CD8-positive, alpha-beta memory T cell (primary cell): Measurements from ENCODE around the gene SHPK. TPM values are rescaled to one million over a fixed set of nuclear protein-coding genes. Genes with fewer than 3 reads are reported as not detected.

Experiments used
- CTCF ChIA-PET: fragments of 350-600 bp; sonication (Branson Sonifier 250); formaldehyde crosslinking; loops from one replicate; lab custom pipeline; 2021; ENCODE audit warnings: antibody characterized with exemption; lab: Charles Lee
- POLR2A ChIA-PET: fragments of 350-600 bp; sonication (Branson Sonifier 250); formaldehyde crosslinking; loops from one replicate; lab custom pipeline; 2021; ENCODE audit warnings: antibody characterized with exemption; lab: Charles Lee
- DNase-seq, 5 donors: peaks; one replicate each; pipeline versions ENCODE4 v3.0.0 to v3.0.0-alpha.2; 2020 to 2022; ENCODE audit warnings: mixed read lengths in 1 of 5
- H3K27ac ChIP-seq: one replicate; pipeline ENCODE4 v1.7.0; 2013; ENCODE audit warnings: low read depth, mild to moderate bottlenecking, low read length, moderate library complexity
- H3K27me3 ChIP-seq: 2 replicates; pipeline ENCODE4 v1.7.0; 2013; ENCODE audit warnings: low read length, mild to moderate bottlenecking; ENCODE audit not compliant: insufficient read depth, poor library complexity, severe bottlenecking
- H3K36me3 ChIP-seq: 2 replicates; pipeline ENCODE4 v1.7.0; 2013; ENCODE audit warnings: mild to moderate bottlenecking, low read length, moderate library complexity; ENCODE audit not compliant: insufficient read depth
- H3K4me1 ChIP-seq: 2 replicates; pipeline ENCODE4 v1.7.0; 2013; ENCODE audit warnings: mild to moderate bottlenecking, low read length, moderate library complexity; ENCODE audit not compliant: insufficient read depth
- H3K4me3 ChIP-seq: 2 replicates; pipeline ENCODE4 v1.7.0; 2013; ENCODE audit warnings: mild to moderate bottlenecking, low read length
- H3K9me3 ChIP-seq: 2 replicates; pipeline ENCODE4 v1.7.0; 2013; ENCODE audit warnings: mild to moderate bottlenecking, low read length
- H3K27ac Mint-ChIP-seq, 8 donors: one replicate each; pipeline ENCODE4 v1.8.0; 2020 to 2021; ENCODE audit warnings: mixed read lengths in 8 of 8, mild to moderate bottlenecking in 6 of 8, inconsistent platforms in 3 of 8, moderate library complexity in 3 of 8
- H3K27me3 Mint-ChIP-seq, 2 donors: one replicate each; pipeline ENCODE4 v1.8.0; 2020 to 2021; ENCODE audit warnings: mixed read lengths in 2 of 2, mild to moderate bottlenecking in 1 of 2, moderate library complexity in 1 of 2
- H3K36me3 Mint-ChIP-seq, 3 donors: one replicate each; pipeline ENCODE4 v1.8.0; 2020 to 2021; ENCODE audit warnings: mixed read lengths in 3 of 3, inconsistent platforms in 1 of 3, mild to moderate bottlenecking in 1 of 3
- H3K4me1 Mint-ChIP-seq, 3 donors: one replicate each; pipeline ENCODE4 v1.8.0; 2020 to 2021; ENCODE audit warnings: mixed read lengths in 3 of 3, inconsistent platforms in 1 of 3, mild to moderate bottlenecking in 1 of 3
- H3K4me3 Mint-ChIP-seq, 7 donors: one replicate each; pipeline ENCODE4 v1.8.0; 2020 to 2021; ENCODE audit warnings: mixed read lengths in 7 of 7, mild to moderate bottlenecking in 6 of 7, moderate library complexity in 4 of 7, inconsistent platforms in 2 of 7
- H3K9me3 Mint-ChIP-seq, 5 donors: one replicate each; pipeline ENCODE4 v1.8.0; 2020 to 2022; ENCODE audit warnings: mixed read lengths in 5 of 5, mild to moderate bottlenecking in 3 of 5, moderate library complexity in 2 of 5, inconsistent platforms in 1 of 5
- polyA plus RNA-seq: library from polyadenylated mRNA; unstranded; fragments of 300-500 nt; fragmentation: Illumina TruSeq; gene quantifications from one replicate; pipeline ENCODE4 v1.2.3, GENCODE V29; 2021
- total RNA-seq, 2 experiments: library from RNA; stranded (reverse); gene quantifications; one replicate each; pipeline ENCODE4 v1.2.3, GENCODE V29; 2021

Gene SHPK
- total and polyA plus RNA-seq, 3 experiments from 2014 or later, result 6.9 to 17.1 (median 17.0) TPM

DNA sequence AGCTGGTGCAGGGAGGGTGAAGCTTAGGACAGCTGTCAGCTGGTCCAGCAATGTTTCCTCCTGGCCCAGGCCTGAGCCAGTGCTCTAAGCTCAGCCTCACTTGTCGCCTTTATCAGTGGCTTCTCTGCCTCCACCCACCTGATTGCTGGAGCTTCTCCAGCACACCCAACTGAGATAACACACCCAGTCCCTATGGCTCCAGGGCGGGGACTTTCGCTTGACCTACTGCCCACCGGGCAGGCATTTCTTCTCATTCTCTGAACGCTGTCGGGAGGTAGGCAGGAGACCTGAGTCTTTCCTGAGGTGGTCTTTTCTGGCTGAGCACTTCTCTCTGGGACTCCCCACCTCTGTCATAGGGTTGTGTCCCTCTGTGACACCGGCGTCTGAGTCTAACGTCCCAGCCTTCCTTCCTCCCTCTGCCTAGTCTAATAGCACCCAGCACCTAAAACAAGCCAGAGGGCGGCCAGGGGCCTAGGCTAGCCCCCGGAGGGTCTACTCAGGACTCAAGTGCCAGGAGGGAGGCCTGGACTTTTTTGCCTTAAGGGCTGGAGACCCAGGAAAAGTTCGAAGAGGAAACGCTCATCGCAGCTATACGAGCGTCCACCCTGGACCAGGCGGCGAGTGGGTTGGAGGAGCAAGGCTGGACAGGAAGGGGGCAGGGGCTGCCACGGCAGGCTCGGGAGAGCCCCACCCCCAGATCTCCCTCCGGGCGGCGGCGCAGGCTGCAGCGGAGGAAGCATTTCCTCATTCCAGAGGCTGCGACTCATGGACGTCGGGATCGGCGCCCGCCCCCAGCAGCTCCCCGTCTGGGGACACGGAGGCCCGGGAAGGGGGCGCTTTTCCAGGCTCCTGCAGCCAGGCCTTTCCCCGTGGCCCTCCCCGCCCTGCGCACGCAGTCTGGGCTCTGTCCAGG lies 31.6 kb upstream of the SHPK start:
- Histone ChIP-seq H3K27ac (peak overlapping the region; percentile 49), H3K36me3 (no peaks in the 10 kb centered on the region), H3K27me3 (no peaks in the 10 kb centered on the region), H3K4me3 (peak overlapping the region; percentile 85), H3K9me3 (no peaks in the 10 kb centered on the region), H3K4me1 (peaks cover 20% of the 10 kb centered on the region)
- Mint-ChIP-seq H3K27ac (peak overlapping the region in 5 of 8 donors; percentile 7 to 74 (median 45)), H3K4me3 (peak overlapping the region; percentile 76 to 98 (median 91)), H3K9me3 (no peaks in the 10 kb centered on the region), H3K27me3 (no peaks in the 10 kb centered on the region), H3K4me1 (peaks cover 21 to 32% (median 25%) of the 10 kb centered on the region in 3 donors), H3K36me3 (peaks cover 0 to 24% (median 0%) of the 10 kb centered on the region in 3 donors)
- ChIA-PET POLR2A (interaction anchor here (0.6 to 1.3 kb wide), 2 partner anchors 32 to 1841 kb away, joined by 3 to 5 read pairs; partner anchors contain the start of genes CTNS and SHPK), CTCF (interaction anchor here (1.4 kb wide), 1 partner anchor 31 kb away, joined by 4 read pairs; the partner anchor contains the start of genes CTNS and SHPK)
- no peak for DNase-seq

DNA sequence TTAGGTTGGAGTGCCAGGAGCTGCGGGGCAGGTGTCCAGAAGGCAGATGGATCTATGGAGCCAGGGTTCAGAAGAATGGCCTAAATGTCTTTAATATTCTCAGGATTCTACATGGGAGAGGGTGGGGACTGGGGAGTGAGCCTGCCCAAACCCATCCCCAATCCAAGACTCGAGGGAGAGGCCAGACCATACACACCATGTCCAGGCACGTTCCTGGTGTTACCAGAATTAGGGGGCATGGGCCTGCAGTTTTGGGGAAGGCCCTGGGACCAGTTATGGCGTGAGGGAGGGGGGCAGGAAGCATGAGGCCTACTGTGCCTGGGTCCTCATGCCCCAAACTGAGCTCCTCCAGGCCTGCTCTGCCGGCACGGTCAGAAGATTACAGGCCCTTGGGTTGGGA lies 30.5 kb upstream of the SHPK start:
- ChIA-PET CTCF (interaction anchor here (1.4 kb wide), 1 partner anchor 30 kb away, joined by 4 read pairs; the partner anchor contains the start of genes CTNS and SHPK), POLR2A (no interaction called here)
- Histone ChIP-seq H3K36me3 (no peaks in the 10 kb centered on the region), H3K27ac (no peak overlapping the region), H3K4me3 (no peak overlapping the region), H3K4me1 (peaks cover 20% of the 10 kb centered on the region), H3K9me3 (no peaks in the 10 kb centered on the region), H3K27me3 (no peaks in the 10 kb centered on the region)
- Mint-ChIP-seq H3K27ac (peak overlapping the region in 3 of 8 donors; percentile 57 to 93 (median 80)), H3K4me1 (peaks cover 19 to 29% (median 22%) of the 10 kb centered on the region in 3 donors), H3K9me3 (no peaks in the 10 kb centered on the region), H3K4me3 (peak overlapping the region in 6 of 7 donors; percentile 24 to 80 (median 68)), H3K36me3 (peaks cover 0 to 17% (median 0%) of the 10 kb centered on the region in 3 donors), H3K27me3 (no peaks in the 10 kb centered on the region)
- DNase-seq, result no peak

DNA sequence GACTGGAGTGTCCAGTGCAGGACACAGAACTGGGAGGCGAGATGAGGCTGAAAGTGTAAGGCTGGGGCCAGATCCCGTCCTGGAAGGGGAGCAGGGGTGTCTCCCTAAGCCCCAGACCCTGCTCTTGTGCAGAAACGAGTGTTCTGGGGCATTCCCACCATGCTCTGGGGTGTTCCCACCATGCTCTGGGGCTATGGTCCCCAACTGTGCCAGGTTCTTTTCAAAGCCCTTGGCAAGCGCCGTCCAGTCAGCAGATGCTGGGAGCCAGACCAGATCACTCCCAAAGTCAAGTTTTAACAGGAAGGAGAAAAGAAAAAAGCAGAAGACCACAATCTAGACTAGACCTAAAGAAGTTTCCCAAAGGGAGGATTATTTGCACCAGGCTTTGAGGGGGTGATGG lies 29.8 kb upstream of the SHPK start:
- Mint-ChIP-seq H3K27ac (peak overlapping the region in 2 of 8 donors; percentile 57 to 80), H3K4me3 (peak overlapping the region; percentile 24 to 80 (median 65)), H3K9me3 (no peaks in the 10 kb centered on the region), H3K27me3 (no peaks in the 10 kb centered on the region), H3K36me3 (peaks cover 0 to 17% (median 0%) of the 10 kb centered on the region in 3 donors), H3K4me1 (peaks cover 19 to 28% (median 21%) of the 10 kb centered on the region in 3 donors)
- no peak overlapping the region for H3K27ac ChIP-seq
- no peaks in the 10 kb centered on the region for H3K36me3 ChIP-seq
- no peaks in the 10 kb centered on the region for H3K27me3 ChIP-seq
- H3K9me3 ChIP-seq, result no peaks in the 10 kb centered on the region
- no peak for DNase-seq
- peaks cover 20% of the 10 kb centered on the region for H3K4me1 ChIP-seq
- H3K4me3 ChIP-seq, result no peak overlapping the region
- ChIA-PET CTCF (interaction anchor here (0.7 kb wide), 1 partner anchor 109 kb away, joined by 3 read pairs; no protein-coding TSS in a partner anchor), POLR2A (interaction anchor here (0.6 kb wide), 1 partner anchor 218 kb away, joined by 5 read pairs; no protein-coding TSS in a partner anchor)

DNA sequence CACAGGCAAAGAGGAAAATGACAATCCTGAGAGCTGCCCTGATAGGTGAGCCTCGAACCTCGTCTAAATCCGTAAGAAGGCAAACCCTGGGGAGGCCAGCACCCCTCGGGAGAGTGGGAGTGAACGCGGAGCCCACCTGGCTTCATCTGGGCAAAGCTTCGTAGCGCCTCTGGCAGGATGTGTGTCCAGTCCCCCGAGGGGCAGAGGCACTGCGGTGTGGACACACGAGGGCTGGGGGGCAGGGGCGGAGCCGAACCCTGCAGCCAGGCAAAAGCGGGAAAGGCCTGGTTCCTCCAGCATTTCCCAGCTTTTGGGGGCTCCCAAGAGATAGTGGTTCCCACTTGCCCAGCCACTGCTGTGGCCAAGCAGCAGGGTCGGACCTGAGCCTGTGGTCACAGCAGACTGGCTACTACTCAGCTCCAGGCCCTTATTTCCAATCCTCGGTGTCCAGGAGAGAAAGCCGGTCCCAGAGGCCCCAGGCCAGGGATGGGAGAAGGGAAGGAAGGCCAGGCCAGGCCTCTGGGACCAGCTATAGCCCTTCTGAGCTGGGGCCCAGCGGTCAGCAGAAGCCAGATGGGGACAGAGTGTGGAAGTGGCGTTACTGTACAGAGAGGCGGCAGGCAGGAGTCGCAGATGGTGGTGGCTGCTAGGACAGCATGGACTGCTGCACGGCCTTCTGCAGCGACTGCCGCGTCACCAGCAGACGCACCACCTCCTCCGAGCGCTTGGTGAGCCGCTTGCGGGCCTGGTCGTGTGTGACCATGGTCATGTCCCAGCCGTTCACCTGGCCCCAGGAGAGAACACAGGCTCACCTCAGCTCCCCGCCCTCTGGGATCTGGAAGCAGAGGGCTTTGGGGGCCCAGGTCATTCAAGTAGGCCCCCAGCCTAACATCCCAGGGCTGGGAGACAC lies 27.3 kb upstream of the SHPK start:
- ChIA-PET POLR2A (no interaction called here), CTCF (no interaction called here)
- H3K4me3 Mint-ChIP-seq, result no peak overlapping the region

DNA sequence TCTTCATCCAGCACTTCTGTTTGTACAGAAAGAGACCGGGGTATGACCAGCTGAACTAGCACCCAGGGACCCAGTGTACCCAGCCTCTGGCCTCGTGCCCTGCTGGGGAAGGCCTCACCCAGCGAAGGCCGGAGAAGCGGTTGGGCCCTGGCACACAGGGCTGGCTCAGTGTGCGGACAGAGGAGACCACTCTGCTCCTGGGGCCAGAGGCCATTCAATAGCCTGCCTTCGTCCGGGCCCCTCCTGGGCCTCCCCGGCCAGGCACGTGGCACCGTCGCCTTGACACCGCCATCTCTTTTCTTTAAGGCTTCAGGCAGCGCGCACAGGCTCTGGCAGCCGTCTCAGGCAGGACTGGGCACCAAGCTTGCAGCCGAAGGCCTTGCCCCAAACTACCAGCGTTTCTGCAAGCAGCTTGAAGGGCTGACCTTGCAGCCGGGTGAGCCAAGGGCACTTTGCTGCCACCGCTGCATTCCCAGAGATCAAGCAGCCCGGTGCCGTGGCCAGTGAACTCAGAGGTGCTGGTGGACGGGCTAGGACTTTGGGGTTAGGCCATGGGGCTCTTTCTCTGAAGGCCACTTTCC lies 24.4 kb upstream of the SHPK start:
- CTCF ChIA-PET, result no interaction called here
- Histone ChIP-seq H3K27ac (no peak overlapping the region), H3K9me3 (no peaks in the 10 kb centered on the region), H3K4me3 (no peak overlapping the region), H3K27me3 (no peaks in the 10 kb centered on the region), H3K36me3 (no peaks in the 10 kb centered on the region), H3K4me1 (no peaks in the 10 kb centered on the region)
- Mint-ChIP-seq H3K4me3 (no peak overlapping the region), H3K4me1 (no peaks in the 10 kb centered on the region), H3K27me3 (no peaks in the 10 kb centered on the region), H3K27ac (no peak overlapping the region), H3K36me3 (peaks cover 0 to 10% (median 0%) of the 10 kb centered on the region in 3 donors), H3K9me3 (no peaks in the 10 kb centered on the region)
- POLR2A ChIA-PET, result no interaction called here
- DNase-seq, result no peak

More for the DNA sequence above, 27.3 kb upstream of the SHPK start:
- Histone ChIP-seq H3K4me3 (no peak overlapping the region), H3K27me3 (no peaks in the 10 kb centered on the region), H3K9me3 (no peaks in the 10 kb centered on the region), H3K4me1 (peaks cover 7% of the 10 kb centered on the region), H3K36me3 (no peaks in the 10 kb centered on the region), H3K27ac (no peak overlapping the region)
- peaks cover 10 to 14% (median 10%) of the 10 kb centered on the region in 3 donors for H3K4me1 Mint-ChIP-seq
- peaks cover 0 to 8% (median 0%) of the 10 kb centered on the region in 3 donors for H3K36me3 Mint-ChIP-seq
- H3K27me3 Mint-ChIP-seq, result no peaks in the 10 kb centered on the region
- no peaks in the 10 kb centered on the region for H3K9me3 Mint-ChIP-seq
- no peak for DNase-seq
- H3K27ac Mint-ChIP-seq, result peak overlapping the region in 1 of 8 donors; percentile 87

DNA sequence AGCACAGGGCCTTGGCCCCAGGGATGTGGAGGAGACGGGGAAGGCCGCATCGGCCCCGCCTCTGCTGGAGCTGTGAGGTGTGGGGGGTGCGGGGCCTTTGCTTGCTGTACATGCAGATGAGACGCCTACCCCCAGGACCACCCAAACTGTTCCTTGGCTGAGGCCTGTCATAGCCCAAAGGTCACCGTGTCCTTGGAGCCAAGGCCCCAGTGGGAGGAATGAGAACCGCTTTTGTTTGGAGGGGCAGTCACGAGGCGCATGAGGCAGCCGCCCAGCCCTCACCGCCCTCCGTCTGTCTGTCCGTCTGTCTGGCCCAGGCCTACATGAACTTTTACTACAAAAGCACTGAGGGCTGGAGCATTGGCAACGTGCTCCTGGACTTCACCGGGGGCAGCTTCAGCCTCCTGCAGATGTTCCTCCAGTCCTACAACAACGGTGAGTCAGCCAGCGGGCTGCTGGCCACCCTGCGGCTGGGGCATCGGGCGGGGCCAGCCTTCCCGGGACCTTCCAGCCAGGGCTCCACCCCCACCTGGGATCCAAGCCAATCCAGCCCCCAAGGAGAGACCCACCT lies 23.6 kb upstream of the SHPK start:
- no peaks in the 10 kb centered on the region for H3K9me3 ChIP-seq
- H3K4me3 Mint-ChIP-seq, result no peak overlapping the region
- ChIA-PET POLR2A (no interaction called here), CTCF (no interaction called here)
- no peaks in the 10 kb centered on the region for H3K27me3 Mint-ChIP-seq
- no peaks in the 10 kb centered on the region for H3K9me3 Mint-ChIP-seq
- no peaks in the 10 kb centered on the region for H3K27me3 ChIP-seq
- H3K27ac Mint-ChIP-seq, result no peak overlapping the region
- no peaks in the 10 kb centered on the region for H3K36me3 ChIP-seq
- no peak overlapping the region for H3K27ac ChIP-seq
- peaks cover 0 to 9% (median 0%) of the 10 kb centered on the region in 3 donors for H3K36me3 Mint-ChIP-seq
- no peaks in the 10 kb centered on the region for H3K4me1 ChIP-seq
- no peaks in the 10 kb centered on the region for H3K4me1 Mint-ChIP-seq
- no peak overlapping the region for H3K4me3 ChIP-seq
- DNase-seq, result no peak

DNA sequence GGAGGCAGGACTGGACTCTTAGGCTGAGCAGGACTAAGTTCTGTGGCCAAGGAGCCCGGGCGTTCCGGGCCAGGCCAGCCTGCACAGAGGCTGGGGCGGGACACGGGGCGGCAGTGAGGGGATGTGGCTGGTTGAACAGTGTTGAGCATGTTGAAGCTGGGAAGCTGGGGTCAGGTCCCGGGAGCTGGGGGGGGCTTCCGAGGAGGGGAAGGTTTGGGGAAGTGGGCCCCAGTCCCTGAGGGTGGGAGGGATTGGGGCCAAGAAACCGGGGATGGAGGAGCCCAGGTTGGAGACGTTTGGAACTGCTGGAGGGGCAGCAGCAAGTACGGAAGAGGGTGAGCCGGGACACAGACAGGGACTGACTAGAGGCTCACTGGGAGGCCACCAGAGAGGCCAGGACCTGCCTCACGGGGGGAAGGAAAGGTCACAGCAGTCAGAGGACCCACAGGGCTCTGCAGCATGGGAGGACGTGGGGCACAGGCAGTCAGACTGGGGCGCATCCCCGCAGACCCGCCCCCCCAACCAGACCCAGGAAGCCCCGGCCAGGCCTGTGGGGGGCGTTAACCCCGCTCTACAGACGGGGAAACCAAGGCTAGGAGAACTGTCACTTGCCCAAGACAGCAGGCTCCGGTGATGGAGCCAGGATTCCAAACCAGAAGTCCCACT lies 22.9 kb upstream of the SHPK start:
- peaks cover 0 to 3% (median 0%) of the 10 kb centered on the region in 3 donors for H3K36me3 Mint-ChIP-seq
- Histone ChIP-seq H3K4me3 (no peak overlapping the region), H3K36me3 (no peaks in the 10 kb centered on the region), H3K4me1 (no peaks in the 10 kb centered on the region), H3K27me3 (no peaks in the 10 kb centered on the region), H3K27ac (no peak overlapping the region), H3K9me3 (no peaks in the 10 kb centered on the region)
- no peaks in the 10 kb centered on the region for H3K4me1 Mint-ChIP-seq
- no peak overlapping the region for H3K27ac Mint-ChIP-seq
- POLR2A ChIA-PET, result no interaction called here
- CTCF ChIA-PET, result no interaction called here
- H3K9me3 Mint-ChIP-seq, result no peaks in the 10 kb centered on the region
- DNase-seq, result no peak
- no peaks in the 10 kb centered on the region for H3K27me3 Mint-ChIP-seq
- H3K4me3 Mint-ChIP-seq, result peak overlapping the region in 1 of 7 donors; percentile 48
